AG09319 (cell line): ENCODE measurements around the gene LENEP.
A peak's percentile ranks its signal among the peaks of the same experiment; 100 is the strongest.

ENCODE experiments used
- DNase-seq: peaks from one replicate; pipeline ENCODE4 v3.0.0-alpha.2; 2010; ENCODE audit warnings: low read depth; ENCODE audit errors: extremely low read depth
- TF ChIP-seq, protein P1 (sequence below): IDR thresholded peaks from 2 replicates; pipeline ENCODE4 v1.5.1; 2011; ENCODE audit warnings: low read depth, mild to moderate bottlenecking, inconsistent platforms, low read length, moderate library complexity

Gene LENEP

DNA sequence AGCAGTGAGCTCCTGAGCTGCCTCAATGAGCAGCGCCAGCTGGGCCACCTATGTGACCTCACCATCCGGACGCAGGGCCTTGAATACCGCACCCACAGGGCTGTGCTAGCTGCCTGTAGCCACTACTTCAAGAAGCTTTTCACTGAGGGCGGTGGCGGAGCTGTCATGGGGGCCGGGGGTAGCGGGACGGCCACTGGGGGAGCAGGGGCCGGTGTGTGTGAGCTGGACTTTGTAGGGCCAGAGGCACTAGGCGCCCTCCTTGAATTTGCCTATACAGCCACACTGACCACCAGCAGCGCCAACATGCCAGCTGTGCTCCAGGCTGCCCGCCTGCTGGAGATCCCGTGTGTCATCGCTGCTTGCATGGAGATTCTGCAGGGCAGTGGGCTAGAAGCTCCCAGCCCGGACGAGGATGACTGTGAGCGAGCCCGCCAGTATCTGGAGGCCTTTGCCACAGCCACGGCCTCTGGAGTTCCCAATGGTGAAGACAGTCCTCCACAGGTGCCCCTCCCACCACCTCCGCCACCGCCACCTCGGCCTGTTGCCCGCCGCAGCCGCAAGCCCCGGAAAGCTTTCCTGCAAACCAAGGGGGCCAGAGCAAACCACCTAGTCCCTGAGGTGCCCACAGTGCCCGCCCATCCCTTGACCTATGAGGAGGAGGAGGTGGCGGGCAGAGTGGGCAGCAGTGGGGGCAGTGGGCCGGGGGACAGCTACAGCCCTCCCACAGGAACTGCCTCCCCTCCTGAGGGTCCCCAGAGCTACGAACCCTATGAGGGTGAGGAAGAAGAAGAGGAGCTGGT lies 21.5 kb downstream of the LENEP start:
- TF ChIP-seq, protein P1, sequence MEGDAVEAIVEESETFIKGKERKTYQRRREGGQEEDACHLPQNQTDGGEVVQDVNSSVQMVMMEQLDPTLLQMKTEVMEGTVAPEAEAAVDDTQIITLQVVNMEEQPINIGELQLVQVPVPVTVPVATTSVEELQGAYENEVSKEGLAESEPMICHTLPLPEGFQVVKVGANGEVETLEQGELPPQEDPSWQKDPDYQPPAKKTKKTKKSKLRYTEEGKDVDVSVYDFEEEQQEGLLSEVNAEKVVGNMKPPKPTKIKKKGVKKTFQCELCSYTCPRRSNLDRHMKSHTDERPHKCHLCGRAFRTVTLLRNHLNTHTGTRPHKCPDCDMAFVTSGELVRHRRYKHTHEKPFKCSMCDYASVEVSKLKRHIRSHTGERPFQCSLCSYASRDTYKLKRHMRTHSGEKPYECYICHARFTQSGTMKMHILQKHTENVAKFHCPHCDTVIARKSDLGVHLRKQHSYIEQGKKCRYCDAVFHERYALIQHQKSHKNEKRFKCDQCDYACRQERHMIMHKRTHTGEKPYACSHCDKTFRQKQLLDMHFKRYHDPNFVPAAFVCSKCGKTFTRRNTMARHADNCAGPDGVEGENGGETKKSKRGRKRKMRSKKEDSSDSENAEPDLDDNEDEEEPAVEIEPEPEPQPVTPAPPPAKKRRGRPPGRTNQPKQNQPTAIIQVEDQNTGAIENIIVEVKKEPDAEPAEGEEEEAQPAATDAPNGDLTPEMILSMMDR: no peak
- no peak for DNase-seq

- TF ChIP-seq, protein P1: no peak
- no peak for DNase-seq
Observed at GRCh38 chr1:155015527-155016230, 22.3 kb downstream of the LENEP start.

DNA sequence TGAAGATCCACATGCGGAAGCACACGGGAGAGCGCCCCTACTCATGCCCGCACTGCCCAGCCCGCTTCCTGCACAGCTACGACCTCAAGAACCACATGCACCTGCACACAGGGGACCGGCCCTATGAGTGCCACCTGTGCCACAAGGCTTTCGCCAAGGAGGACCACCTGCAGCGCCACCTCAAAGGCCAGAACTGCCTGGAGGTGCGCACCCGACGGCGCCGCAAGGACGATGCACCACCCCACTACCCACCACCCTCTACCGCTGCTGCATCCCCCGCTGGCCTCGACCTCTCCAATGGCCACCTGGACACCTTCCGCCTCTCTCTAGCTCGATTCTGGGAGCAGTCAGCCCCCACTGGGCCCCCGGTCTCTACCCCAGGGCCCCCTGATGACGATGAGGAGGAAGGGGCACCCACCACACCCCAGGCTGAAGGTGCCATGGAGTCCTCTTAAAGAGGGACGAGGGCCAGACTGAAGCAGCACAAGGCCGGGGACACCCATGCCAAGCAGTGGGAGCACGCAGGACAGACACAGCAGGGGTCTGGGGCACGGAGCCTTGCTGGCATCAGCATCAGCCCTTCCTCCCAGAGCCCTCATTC lies 22.9 kb downstream of the LENEP start:
- TF ChIP-seq, protein P1: no peak
- no peak for DNase-seq

GRCh38 chr1:155017041-155017945 lies 23.9 kb downstream of the LENEP start:
- peak; percentile 68 for DNase-seq
- TF ChIP-seq, protein P1: no peak; the same call in none of the 2 replicates

GRCh38 chr1:155017946-155018316 lies 24.5 kb downstream of the LENEP start:
- TF ChIP-seq, protein P1: no peak
- DNase-seq: no peak

DNA sequence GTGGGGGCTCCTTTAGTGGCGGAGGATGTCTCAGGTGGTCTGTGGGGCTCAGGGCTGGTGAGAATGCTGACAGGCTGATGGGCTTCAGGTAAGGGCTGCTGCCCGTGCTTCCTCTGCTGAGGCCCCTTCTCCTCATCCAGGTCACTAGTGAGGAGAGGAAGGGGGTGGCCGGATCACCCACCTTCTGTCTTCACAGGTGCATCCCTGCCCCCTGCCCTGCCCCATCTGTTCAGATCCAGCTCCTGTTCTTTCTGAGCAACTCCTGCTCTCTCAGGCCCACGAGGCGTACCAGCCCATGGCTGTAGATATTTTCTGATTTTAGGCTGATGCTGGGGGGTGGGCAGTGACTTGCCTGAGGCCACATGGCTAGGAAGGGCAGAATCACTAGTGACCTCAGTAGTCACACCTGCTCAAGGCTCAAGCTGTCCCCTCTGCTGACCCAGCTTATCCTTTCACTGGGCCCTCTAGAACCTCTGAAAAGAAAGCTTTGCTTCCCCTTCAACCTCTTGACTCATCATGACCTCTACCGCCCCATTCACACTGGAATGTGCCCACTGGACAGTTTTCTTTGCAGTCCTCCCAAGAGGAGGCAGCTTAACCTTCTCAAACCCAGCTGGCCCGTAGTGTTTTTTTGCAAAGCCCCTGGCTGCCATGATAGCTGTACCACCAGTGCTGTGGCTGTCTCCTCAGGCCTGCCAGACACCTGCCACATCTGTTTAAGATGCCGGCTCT lies 25.4 kb downstream of the LENEP start:
- DNase-seq: no peak

More for the DNA sequence above, 25.4 kb downstream of the LENEP start:
- TF ChIP-seq, protein P1: no peak
